Amygdala (tissue), 56 donors: ENCODE results near the gene ACER2.

Experiments
- DNase-seq, 56 donors: peaks; one replicate each; lab custom pipeline; 2025; lab: John Stamatoyannopoulos, UW

ACER2 gene

GRCh38 chr9:19446361-19446861, 37.6 kb downstream of the ACER2 start:
- DNase-seq: no peak

- no peak for DNase-seq
Observed at GRCh38 chr9:19451240-19452087, 42.7 kb downstream of the ACER2 start.

- DNase-seq: no peak
Observed at GRCh38 chr9:19456426-19456825, 47.6 kb downstream of the ACER2 start.

GRCh38 chr9:19456996-19457692, 48.3 kb downstream of the ACER2 start:
- DNase-seq: peak in 46 of 56 donors; percentile 7 to 77 (median 34)

- no peak for DNase-seq
Observed at GRCh38 chr9:19457693-19458009, 48.8 kb downstream of the ACER2 start.

- no peak for DNase-seq
Observed at GRCh38 chr9:19460243-19460642, 51.4 kb downstream of the ACER2 start.

- no peak for DNase-seq
Observed at GRCh38 chr9:19461135-19461534, 52.3 kb downstream of the ACER2 start.

- DNase-seq: no peak
Observed at GRCh38 chr9:19464061-19464763, 55.4 kb downstream of the ACER2 start.

- peak in 45 of 56 donors; percentile 17 to 82 (median 64) for DNase-seq
Observed at GRCh38 chr9:19464764-19465585, 56.2 kb downstream of the ACER2 start.

GRCh38 chr9:19465586-19466279, 56.9 kb downstream of the ACER2 start:
- DNase-seq: no peak

GRCh38 chr9:19466280-19466639, 57.5 kb downstream of the ACER2 start:
- no peak for DNase-seq

- no peak for DNase-seq
Observed at GRCh38 chr9:19469271-19469670, 60.5 kb downstream of the ACER2 start.

- peak in 8 of 56 donors; percentile 7 to 74 (median 34) for DNase-seq
Observed at GRCh38 chr9:19470567-19470966, 61.8 kb downstream of the ACER2 start.

- DNase-seq: peak in 6 of 56 donors; percentile 8 to 29 (median 16)
Observed at GRCh38 chr9:19470981-19471650, 62.3 kb downstream of the ACER2 start.

GRCh38 chr9:19471737-19472648, 63.2 kb downstream of the ACER2 start:
- DNase-seq: peak in 54 of 56 donors; percentile 9 to 85 (median 59)

GRCh38 chr9:19473605-19474004, 64.8 kb downstream of the ACER2 start:
- DNase-seq: no peak

- DNase-seq: peak in 1 of 56 donors; percentile 12
Observed at GRCh38 chr9:19479874-19480273, 71.1 kb downstream of the ACER2 start.

- DNase-seq: no peak
Observed at GRCh38 chr9:19480345-19480744, 71.5 kb downstream of the ACER2 start.
